ENCODE measurements around the gene ESAM.
"Not testable (repeated sequence)": the region's sequence is repeated elsewhere in the genome, so short reads cannot be mapped to it uniquely, and the experiment has no call there.

Gene ESAM

DNA sequence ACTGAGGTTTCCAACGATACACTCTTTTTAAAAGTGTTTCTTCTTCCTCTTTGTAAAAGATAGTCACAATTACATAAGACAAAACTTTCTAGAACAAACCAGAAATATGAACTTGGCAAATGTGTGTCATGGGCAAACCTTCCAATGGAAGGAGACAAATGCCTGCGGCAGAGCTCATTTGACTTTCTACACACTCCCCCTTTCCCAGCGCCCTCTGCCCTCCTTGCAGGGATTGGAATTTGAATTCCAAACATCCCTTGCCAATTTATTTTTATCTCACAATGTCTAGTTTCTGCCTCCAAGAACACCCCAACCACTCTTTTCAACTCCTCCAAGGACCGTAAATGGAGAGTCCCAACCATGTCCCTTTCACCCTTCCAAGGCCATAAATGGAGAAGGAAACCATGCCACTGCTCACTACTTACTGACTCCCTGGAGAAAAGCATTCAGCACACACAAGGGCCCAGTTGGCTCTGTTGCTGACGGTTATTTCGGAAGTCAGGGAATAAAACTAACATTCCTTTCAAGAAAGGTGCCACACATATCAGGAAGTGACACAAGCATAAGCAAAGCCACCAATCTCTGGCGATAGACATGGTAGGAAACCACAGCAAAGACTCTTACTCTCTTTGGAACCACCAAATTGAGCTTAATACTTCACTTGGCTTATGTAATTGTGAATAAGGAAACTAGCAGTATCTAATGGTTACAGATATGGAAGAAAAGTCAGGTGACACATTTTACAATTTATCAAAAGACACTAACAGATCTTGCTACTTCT lies 15.0 kb upstream of the ESAM start:
- in situ Hi-C loops (cut with MboI; ENCODE audit: low pct_unique_long_range_greater_than_20kb, low sequenced_read_pairs, unreplicated experiment), result no loop called here
- no peak for TF ChIP-seq CTCF (IDR thresholded peaks at IDR 0.05; ENCODE audit: extremely low read depth, insufficient read depth, missing control alignments)
- no peak for DNase-seq (ENCODE audit: low spot score)

GRCh38 chr11:124770959-124771358 lies 8.9 kb upstream of the ESAM start:
- in situ Hi-C loops (cut with MboI; ENCODE audit: low pct_unique_long_range_greater_than_20kb, low sequenced_read_pairs, unreplicated experiment); DNase-seq (ENCODE audit: low spot score): not testable (repeated sequence)

DNA sequence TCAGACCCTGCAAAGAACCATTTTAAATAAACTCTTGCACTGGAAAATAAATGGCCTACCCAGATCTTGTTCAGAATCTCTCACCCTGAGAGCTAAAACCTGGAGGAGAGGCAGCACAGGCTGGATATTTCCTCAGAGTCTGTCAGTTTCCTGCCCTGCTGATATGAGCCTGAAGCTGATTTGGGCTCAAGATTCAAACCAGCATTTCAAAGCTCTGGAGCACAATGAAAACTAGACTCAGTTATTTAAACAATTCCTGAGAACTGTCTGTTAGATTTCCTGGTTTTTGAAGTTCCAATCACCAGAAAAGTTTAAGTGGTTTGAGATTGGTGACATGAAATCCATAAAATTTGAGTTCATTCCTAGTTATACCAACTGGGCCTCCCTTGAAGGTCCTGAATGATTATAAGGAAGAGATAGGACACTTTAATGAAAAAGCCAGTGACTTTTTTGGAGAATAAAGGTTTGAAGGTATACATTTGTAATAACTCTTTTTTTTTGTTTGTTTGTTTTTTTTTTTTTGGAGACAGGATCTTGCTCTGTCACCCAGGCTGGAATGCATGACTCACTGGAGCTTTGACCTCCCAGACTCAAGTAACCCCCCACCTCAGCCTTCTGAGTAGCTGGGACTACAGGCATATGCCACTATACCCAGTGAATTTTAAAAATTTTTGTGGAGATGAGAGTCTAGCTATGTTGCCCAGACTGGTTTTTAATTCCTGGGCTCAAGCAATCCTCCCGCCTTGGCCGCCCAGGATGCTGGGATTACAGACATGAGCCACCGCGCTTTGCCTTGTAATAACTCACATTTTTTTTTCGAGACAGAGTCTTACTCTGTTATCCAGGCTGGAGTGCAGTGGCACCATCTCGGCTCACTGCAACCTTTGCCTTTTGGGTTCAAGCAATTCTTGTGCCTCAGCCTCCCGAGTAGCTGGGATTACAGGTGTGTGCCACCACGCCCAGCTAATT lies 8.0 kb upstream of the ESAM start:
- TF ChIP-seq CTCF (IDR thresholded peaks at IDR 0.05; ENCODE audit: extremely low read depth, insufficient read depth, missing control alignments), result no peak
- in situ Hi-C loops (cut with MboI; ENCODE audit: low pct_unique_long_range_greater_than_20kb, low sequenced_read_pairs, unreplicated experiment), result no loop called here

DNA sequence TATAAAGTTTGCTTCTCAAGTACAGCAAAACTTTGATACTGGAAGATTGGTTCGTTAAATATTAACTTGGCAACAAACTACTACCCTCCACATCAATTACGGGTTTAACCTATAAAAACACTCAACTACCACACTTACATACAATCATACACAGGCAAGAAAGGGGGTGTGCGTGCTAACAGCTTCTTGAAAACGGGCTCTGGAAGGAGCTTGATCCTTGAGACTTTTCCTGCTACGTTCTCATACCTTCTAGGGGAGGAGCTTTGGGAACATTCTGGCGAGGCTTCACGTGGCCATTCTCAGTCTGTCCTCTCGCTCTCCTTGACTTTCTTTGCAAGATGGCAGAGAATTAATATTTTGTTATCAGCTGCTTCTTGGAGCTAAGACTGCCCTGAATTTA lies 6.8 kb upstream of the ESAM start:
- DNase-seq (ENCODE audit: low spot score), result no peak
- no peak for TF ChIP-seq CTCF (IDR thresholded peaks at IDR 0.05; ENCODE audit: extremely low read depth, insufficient read depth, missing control alignments)
- in situ Hi-C loops (cut with MboI; ENCODE audit: low pct_unique_long_range_greater_than_20kb, low sequenced_read_pairs, unreplicated experiment), result no loop called here

More for the DNA sequence above, 8.0 kb upstream of the ESAM start:
- DNase-seq (ENCODE audit: low spot score), result no peak

DNA sequence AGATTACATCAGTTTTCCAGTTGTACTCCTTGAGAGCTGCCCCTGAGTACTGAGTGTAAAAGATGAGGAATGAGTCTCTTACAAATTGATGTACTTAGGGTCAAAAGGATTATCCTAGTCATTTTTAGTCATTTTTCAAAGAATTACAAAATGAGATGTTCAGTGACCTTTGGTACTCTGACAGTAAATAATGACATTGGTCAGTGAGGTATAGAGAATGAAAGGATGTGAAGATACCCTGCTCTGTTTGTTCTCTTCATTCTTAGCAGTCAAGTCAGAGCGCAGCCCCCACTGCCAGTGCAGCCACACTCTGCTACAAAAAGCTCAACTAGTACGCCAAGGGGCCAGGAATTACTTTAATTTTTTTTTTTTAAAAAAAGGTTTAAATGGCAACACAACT lies 4.1 kb upstream of the ESAM start:
- in situ Hi-C loops (cut with MboI; ENCODE audit: low pct_unique_long_range_greater_than_20kb, low sequenced_read_pairs, unreplicated experiment), result no loop called here
- no peak for DNase-seq (ENCODE audit: low spot score)
- no peak for TF ChIP-seq CTCF (IDR thresholded peaks at IDR 0.05; ENCODE audit: extremely low read depth, insufficient read depth, missing control alignments)

DNA sequence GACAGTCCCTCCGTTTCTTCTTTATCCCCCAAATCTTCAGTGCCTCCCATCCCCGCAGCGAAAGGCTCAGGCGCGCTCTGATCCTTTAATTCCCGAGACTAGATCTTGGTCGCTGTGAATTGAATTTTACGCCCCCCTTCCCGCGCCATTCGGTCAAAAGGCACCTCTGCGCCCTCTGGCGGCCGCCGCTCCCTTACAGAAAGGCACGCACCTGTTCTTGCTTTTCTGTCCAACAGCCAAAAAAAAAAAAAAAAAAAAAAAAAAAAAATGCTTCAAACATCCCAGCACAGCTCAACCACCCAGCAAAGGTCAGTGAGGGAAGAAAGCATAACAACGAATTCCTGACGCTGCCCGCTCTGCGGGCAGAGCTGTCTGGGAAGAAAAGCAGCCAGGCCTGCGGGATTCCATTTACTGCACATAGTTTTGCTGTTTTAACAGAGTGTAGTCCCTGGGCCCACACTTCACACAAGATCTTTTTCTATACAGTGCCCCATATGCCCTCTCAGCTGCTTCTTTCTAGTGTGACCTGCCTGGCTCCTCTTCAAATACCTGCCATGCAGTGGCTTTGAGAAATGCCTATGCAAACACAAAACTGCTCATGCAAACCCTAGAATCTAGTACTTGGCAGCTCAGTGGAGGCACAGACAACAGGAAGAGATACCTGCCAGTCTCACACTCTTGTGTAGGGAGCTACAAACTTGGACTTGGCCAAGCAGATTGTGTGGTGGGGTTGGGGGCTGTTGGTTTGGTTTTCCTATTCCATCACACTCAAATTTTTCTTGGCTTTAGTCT lies 1.3 kb upstream of the ESAM start:
- in situ Hi-C loops (cut with MboI; ENCODE audit: low pct_unique_long_range_greater_than_20kb, low sequenced_read_pairs, unreplicated experiment), result loop anchor here (5.0 kb wide), 1 partner anchor 91 kb away; the partner anchor contains the start of genes SIAE and SPA17
- peak; percentile 86 for TF ChIP-seq CTCF (IDR thresholded peaks at IDR 0.05; ENCODE audit: extremely low read depth, insufficient read depth, missing control alignments)

More for the DNA sequence above, 1.3 kb upstream of the ESAM start:
- DNase-seq (ENCODE audit: low spot score), result peak; percentile 69

Measured in GM13977 (cell line).